Neural cell (in vitro differentiated cells): ENCODE data around the gene PTPRD. TPM values are rescaled to one million over a fixed set of nuclear protein-coding genes. Genes with fewer than 3 reads are reported as not detected.

Source experiments
- H2AFZ ChIP-seq: fragments of 200-600, 300-800 bp; sonication (generic), shearing (Covaris generic); 2 replicates; pipeline ENCODE4 v1.6.0; 2014; ENCODE audit warnings: low read depth, mild to moderate bottlenecking, antibody characterized with exemption, low read length, moderate library complexity
- H3F3A ChIP-seq: fragments of 200-600 bp; shearing (Covaris generic); 2 replicates; pipeline ENCODE4 v1.6.1; 2016; ENCODE audit warnings: mild to moderate bottlenecking, moderate library complexity, mixed read lengths, antibody characterized with exemption, low read length; ENCODE audit not compliant: insufficient read depth, poor library complexity, severe bottlenecking
- H3K27ac ChIP-seq: fragments of 200-600, 300-800 bp; sonication (generic), shearing (Covaris generic); 2 replicates; pipeline ENCODE4 v1.5.1; 2014; ENCODE audit warnings: mild to moderate bottlenecking, low read length, moderate library complexity
- H3K27me3 ChIP-seq: fragments of 300-800, 200-600 bp; sonication (generic), shearing (Covaris generic); 2 replicates; pipeline ENCODE4 v1.6.0; 2014; ENCODE audit warnings: mild to moderate bottlenecking, low read depth, low read length, moderate library complexity; ENCODE audit not compliant: insufficient read depth
- H3K36me3 ChIP-seq: fragments of 300-800, 200-600 bp; sonication (generic), shearing (Covaris generic); 2 replicates; pipeline ENCODE4 v1.5.1; 2014; ENCODE audit warnings: mild to moderate bottlenecking, antibody characterized with exemption, low read length, moderate library complexity; ENCODE audit not compliant: insufficient read depth
- H3K4me2 ChIP-seq: fragments of 300-800, 200-600 bp; sonication (generic), shearing (Covaris generic); 2 replicates; pipeline ENCODE4 v1.6.0; 2014; ENCODE audit warnings: mild to moderate bottlenecking, low read length
- H3K4me3 ChIP-seq: fragments of 300-800, 200-600 bp; sonication (generic), shearing (Covaris generic); 2 replicates; pipeline ENCODE4 v1.5.1; 2014; ENCODE audit warnings: mild to moderate bottlenecking, low read length, moderate library complexity
- H3K79me2 ChIP-seq: fragments of 200-600 bp; shearing (Covaris generic); replicated peaks from 2 replicates; pipeline ENCODE4 v1.6.0; 2014; ENCODE audit warnings: mild to moderate bottlenecking, low read length, moderate library complexity; ENCODE audit not compliant: insufficient read depth
- H3K9ac ChIP-seq: fragments of 300-800, 200-600 bp; sonication (generic), shearing (Covaris generic); 2 replicates; pipeline ENCODE4 v1.6.1; 2016; ENCODE audit warnings: mild to moderate bottlenecking, low read length, mixed read lengths
- H3K9me2 ChIP-seq: fragments of 200-600 bp; shearing (Covaris generic); 2 replicates; pipeline ENCODE4 v1.6.1; 2016; ENCODE audit warnings: mild to moderate bottlenecking, low read length, mixed read lengths; ENCODE audit not compliant: insufficient read depth
- H3K9me3 ChIP-seq: fragments of 200-600, 300-800 bp; sonication (generic), shearing (Covaris generic); 2 replicates; pipeline ENCODE4 v1.6.1; 2016; ENCODE audit warnings: mild to moderate bottlenecking, mixed run types, low read length, moderate library complexity, mixed read lengths
- H4K20me1 ChIP-seq: fragments of 200-600 bp; shearing (Covaris generic); 2 replicates; pipeline ENCODE4 v1.6.1; 2016; ENCODE audit warnings: mild to moderate bottlenecking, mixed run types; ENCODE audit not compliant: insufficient read depth
- CTCF ChIP-seq: fragments of 450-650 bp; IDR thresholded peaks from 2 replicates; pipeline ENCODE4 v1.5.1; 2014; ENCODE audit warnings: antibody characterized with exemption, mild to moderate bottlenecking, moderate library complexity; ENCODE audit not compliant: poor library complexity, severe bottlenecking
- EP300 ChIP-seq: fragments of 450-650 bp; conservative IDR thresholded peaks from 2 replicates; pipeline ENCODE4 v1.6.1; 2014; ENCODE audit warnings: antibody characterized with exemption, mild to moderate bottlenecking, moderate library complexity; ENCODE audit not compliant: poor library complexity, severe bottlenecking
- EZH2 ChIP-seq: fragments of 200-600, 300-800 bp; shearing (Covaris generic), sonication (generic); IDR thresholded peaks from 2 replicates; pipeline ENCODE4 v1.6.1; 2014; ENCODE audit warnings: antibody characterized with exemption, low read length, borderline replicate concordance, mild to moderate bottlenecking; ENCODE audit not compliant: insufficient read depth, poor library complexity, severe bottlenecking
- MXI1 ChIP-seq: fragments of 450-650 bp; conservative IDR thresholded peaks from 2 replicates; pipeline ENCODE4 v1.6.1; 2014; ENCODE audit warnings: antibody characterized with exemption, mild to moderate bottlenecking; ENCODE audit not compliant: poor library complexity, severe bottlenecking
- POLR2AphosphoS5 ChIP-seq: IDR thresholded peaks from 2 replicates; pipeline ENCODE4 v1.6.1; 2012
- RAD21 ChIP-seq: fragments of 450-650 bp; conservative IDR thresholded peaks from 2 replicates; pipeline ENCODE4 v1.6.1; 2014; ENCODE audit warnings: antibody characterized with exemption, mild to moderate bottlenecking, moderate library complexity
- REST ChIP-seq: IDR thresholded peaks from 2 replicates; pipeline ENCODE4 v1.6.1; 2012; ENCODE audit warnings: borderline replicate concordance
- SMC3 ChIP-seq: fragments of 450-650 bp; conservative IDR thresholded peaks from 2 replicates; pipeline ENCODE4 v1.6.1; 2014; ENCODE audit warnings: antibody characterized with exemption, mild to moderate bottlenecking, moderate library complexity; ENCODE audit not compliant: poor library complexity
- TAF1 ChIP-seq: IDR thresholded peaks from 2 replicates; pipeline ENCODE4 v1.6.1; 2012; ENCODE audit warnings: low read depth
- polyA plus RNA-seq: library from polyadenylated mRNA; depleted of rRNA; stranded (reverse); fragments of >200 nt; gene quantifications from 2 replicates; pipeline ENCODE4 v1.2.3, GENCODE V29; 2014

The PTPRD gene
- polyA plus RNA-seq, 1 donor from 2014 or later = 143 TPM

GRCh38 chr9:8401961-8402705 lies 2210.7 kb downstream of the PTPRD start:
- H3F3A ChIP-seq = no peaks in the 10 kb centered on the region
- no peak overlapping the region for H3K4me2 ChIP-seq
- no peak overlapping the region for H3K4me3 ChIP-seq
- H3K27ac ChIP-seq = peak overlapping the region; percentile 42
- H3K9me3 ChIP-seq = no peaks in the 10 kb centered on the region
- no peaks in the 10 kb centered on the region for H4K20me1 ChIP-seq
- H3K36me3 ChIP-seq = no peaks in the 10 kb centered on the region
- no peaks in the 10 kb centered on the region for H3K9me2 ChIP-seq
- TF ChIP-seq MXI1 (no peak), TAF1 (no peak), REST (no peak), EZH2 (no peak), EP300 (no peak), SMC3 (peak; percentile 26), POLR2AphosphoS5 (peak; percentile 13), CTCF (no peak), RAD21 (no peak)
- H3K79me2 ChIP-seq = no peaks in the 10 kb centered on the region
- no peaks in the 10 kb centered on the region for H3K27me3 ChIP-seq
- H3K9ac ChIP-seq = no peak overlapping the region
- no peak overlapping the region for H2AFZ ChIP-seq

GRCh38 chr9:8400378-8400777 lies 2212.4 kb downstream of the PTPRD start:
- Histone ChIP-seq H3K4me3 (no peak overlapping the region), H3K27me3 (no peaks in the 10 kb centered on the region), H3K9ac (no peak overlapping the region), H3K27ac (no peak overlapping the region), H2AFZ (no peak overlapping the region), H3K9me2 (no peaks in the 10 kb centered on the region), H3K36me3 (no peaks in the 10 kb centered on the region), H3K4me2 (no peak overlapping the region), H3F3A (no peaks in the 10 kb centered on the region), H3K79me2 (no peaks in the 10 kb centered on the region), H4K20me1 (no peaks in the 10 kb centered on the region), H3K9me3 (no peaks in the 10 kb centered on the region)
- TF ChIP-seq MXI1 (no peak), TAF1 (no peak), CTCF (no peak), REST (no peak), SMC3 (no peak), EZH2 (no peak), POLR2AphosphoS5 (no peak), RAD21 (no peak), EP300 (no peak)
